Activated B cell treated with CpG ODN at 0.5 μM for 24 hours (primary cell): ENCODE results near the gene SCML1. TPM values are rescaled to one million over a fixed set of nuclear protein-coding genes. Genes with fewer than 3 reads are reported as not detected.

Experiments used
- ATAC-seq: fragments of 200-7000 bp; cut with Tn5 transposase; one replicate; pipeline ENCODE4 v1.10.0; 2021; ENCODE audit warnings: low read depth, mild to moderate bottlenecking, moderate library complexity
- CTCF ChIA-PET: fragments of 350-600 bp; sonication (Branson Sonifier 250); formaldehyde crosslinking; loops from one replicate; lab custom pipeline; 2021; ENCODE audit warnings: antibody characterized with exemption; lab: Charles Lee
- POLR2A ChIA-PET: fragments of 350-600 bp; sonication (Branson Sonifier 250); formaldehyde crosslinking; loops from one replicate; lab custom pipeline; 2021; ENCODE audit warnings: antibody characterized with exemption; lab: Charles Lee
- DNase-seq: peaks from one replicate; pipeline ENCODE4 v3.0.0; 2022
- H3K27ac Mint-ChIP-seq: one replicate; pipeline ENCODE4 v1.8.0; 2020; ENCODE audit warnings: mixed read lengths
- H3K27me3 Mint-ChIP-seq: one replicate; pipeline ENCODE4 v1.8.0; 2021; ENCODE audit warnings: mixed read lengths
- H3K36me3 Mint-ChIP-seq: one replicate; pipeline ENCODE4 v1.8.0; 2021; ENCODE audit warnings: low read depth, mixed read lengths
- H3K4me1 Mint-ChIP-seq: one replicate; pipeline ENCODE4 v1.8.0; 2021; ENCODE audit warnings: mixed read lengths
- H3K4me3 Mint-ChIP-seq: one replicate; pipeline ENCODE4 v1.8.0; 2020; ENCODE audit warnings: mild to moderate bottlenecking, mixed read lengths
- H3K9me3 Mint-ChIP-seq: one replicate; pipeline ENCODE4 v1.8.0; 2020; ENCODE audit warnings: mixed read lengths
- intact Hi-C: fragments of 100-400 bp; cut with micrococcal nuclease; formaldehyde crosslinking; loops from one replicate; pipeline ENCODE4 v1.15.1; 2024
- total RNA-seq: library from RNA; stranded (reverse); gene quantifications from 2 replicates; pipeline ENCODE4 v1.2.3, GENCODE V29; 2022
- TF ChIP-seq, protein P1 (sequence below): fragments of 200-600 bp; IDR thresholded peaks from one replicate; pipeline ENCODE4 v1.8.0; 2022; ENCODE audit warnings: antibody characterized with exemption, mild to moderate bottlenecking

SCML1 gene
- total RNA-seq, 1 donor from 2014 or later: 6.5 TPM

DNA sequence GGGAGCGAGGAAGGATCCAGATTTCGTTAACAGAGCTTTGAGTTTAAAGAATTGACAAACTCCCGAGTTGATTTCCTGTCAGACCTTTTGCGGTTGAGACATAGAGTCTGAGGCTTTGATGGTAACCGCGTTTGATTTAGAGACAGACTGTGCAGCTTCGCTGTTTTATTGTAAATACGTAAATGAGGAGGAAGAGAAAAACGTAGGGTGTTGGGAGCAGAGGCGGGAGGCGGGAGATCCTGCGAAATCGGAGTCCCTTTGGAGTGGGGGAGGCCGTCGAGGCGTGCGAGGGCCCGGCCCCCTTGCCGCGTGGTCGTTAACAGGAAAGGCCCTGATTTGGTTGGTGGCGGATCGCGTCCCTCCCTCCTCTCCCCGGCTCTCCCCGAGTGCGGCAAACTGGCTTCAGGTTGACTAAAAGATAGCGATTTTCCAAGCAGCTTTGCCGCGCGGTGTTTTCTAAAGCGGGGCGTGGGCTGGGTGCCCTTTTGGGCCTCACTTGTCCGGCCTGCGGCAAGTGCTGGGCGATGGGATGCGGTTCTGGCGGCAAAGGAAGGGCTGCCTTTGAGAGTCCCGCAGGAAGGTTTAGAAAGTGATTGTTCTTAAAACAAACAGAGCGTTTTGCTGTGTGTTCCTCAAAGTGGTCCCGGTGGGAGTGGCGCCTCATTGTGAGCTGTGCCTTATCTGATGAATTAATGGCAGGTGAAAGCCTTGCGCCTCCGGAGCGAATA, 857 bp downstream of the SCML1 start:
- Mint-ChIP-seq H3K4me1 (peaks cover 15% of the 10 kb centered on the region), H3K36me3 (no peaks in the 10 kb centered on the region), H3K9me3 (no peaks in the 10 kb centered on the region), H3K27ac (peak overlapping the region; percentile 74), H3K27me3 (no peaks in the 10 kb centered on the region), H3K4me3 (peak overlapping the region; percentile 84)
- TF ChIP-seq, protein P1, sequence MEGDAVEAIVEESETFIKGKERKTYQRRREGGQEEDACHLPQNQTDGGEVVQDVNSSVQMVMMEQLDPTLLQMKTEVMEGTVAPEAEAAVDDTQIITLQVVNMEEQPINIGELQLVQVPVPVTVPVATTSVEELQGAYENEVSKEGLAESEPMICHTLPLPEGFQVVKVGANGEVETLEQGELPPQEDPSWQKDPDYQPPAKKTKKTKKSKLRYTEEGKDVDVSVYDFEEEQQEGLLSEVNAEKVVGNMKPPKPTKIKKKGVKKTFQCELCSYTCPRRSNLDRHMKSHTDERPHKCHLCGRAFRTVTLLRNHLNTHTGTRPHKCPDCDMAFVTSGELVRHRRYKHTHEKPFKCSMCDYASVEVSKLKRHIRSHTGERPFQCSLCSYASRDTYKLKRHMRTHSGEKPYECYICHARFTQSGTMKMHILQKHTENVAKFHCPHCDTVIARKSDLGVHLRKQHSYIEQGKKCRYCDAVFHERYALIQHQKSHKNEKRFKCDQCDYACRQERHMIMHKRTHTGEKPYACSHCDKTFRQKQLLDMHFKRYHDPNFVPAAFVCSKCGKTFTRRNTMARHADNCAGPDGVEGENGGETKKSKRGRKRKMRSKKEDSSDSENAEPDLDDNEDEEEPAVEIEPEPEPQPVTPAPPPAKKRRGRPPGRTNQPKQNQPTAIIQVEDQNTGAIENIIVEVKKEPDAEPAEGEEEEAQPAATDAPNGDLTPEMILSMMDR: no peak
- CTCF ChIA-PET: interaction anchor here (0.6 kb wide), 1 partner anchor 835 kb away, joined by 3 read pairs; no protein-coding TSS in a partner anchor
- DNase-seq (peak; percentile 32), ATAC-seq (no peak)
- intact Hi-C loops: loop anchor here (1.0 to 10.0 kb wide), 8 partner anchors 614 to 1605 kb away; partner anchors contain the start of genes CDKL5, PDHA1, PHKA2 and RBBP7
- POLR2A ChIA-PET: no interaction called here

DNA sequence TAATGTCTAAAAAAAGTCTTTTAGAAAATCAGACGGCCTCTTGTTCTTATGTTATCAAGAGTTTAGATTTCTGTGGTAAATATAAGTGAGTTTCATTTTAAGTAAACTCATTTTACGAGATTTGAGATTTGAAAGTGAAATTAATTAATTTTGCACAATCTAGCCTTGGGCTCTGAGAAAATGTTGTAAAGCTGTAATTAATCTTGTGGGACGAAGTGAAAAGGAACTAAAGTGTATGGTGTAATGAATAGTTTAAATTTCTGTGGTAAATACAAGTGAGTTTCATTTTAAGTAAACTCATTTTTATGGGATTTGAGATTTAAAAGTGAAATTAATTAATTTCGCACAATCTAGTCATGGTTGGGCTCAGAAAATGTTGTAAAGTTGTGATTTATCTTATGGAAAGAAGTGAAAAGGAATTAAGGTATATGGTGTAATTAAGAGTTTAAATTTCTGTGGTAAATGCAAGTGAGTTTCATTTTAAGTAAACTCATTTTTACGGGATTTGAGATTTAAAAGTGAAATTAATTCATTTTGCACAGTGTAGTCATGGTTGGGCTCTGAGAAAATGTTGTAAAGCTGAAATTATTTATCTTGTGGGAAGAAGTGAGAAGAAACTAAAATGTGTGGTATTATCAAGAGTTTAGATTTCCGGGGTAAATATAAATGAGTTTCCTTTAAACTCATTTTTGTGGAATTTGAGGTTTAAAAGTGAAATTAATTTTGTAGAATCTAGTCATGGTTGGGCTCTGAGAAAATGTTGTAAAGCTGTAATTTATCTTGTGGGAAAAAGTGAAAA, 1.6 kb downstream of the SCML1 start:
- intact Hi-C loops: loop anchor here (2.0 to 10.0 kb wide), 5 partner anchors 613 to 1243 kb away; partner anchors contain the start of genes PHKA2, SCML2 and TXLNG
- TF ChIP-seq, protein P1: no peak
- no peak for DNase-seq
- no peaks in the 10 kb centered on the region for H3K27me3 Mint-ChIP-seq
- ChIA-PET POLR2A (interaction anchor here (1.0 kb wide), 1 partner anchor 868 kb away, joined by 3 read pairs; no protein-coding TSS in a partner anchor), CTCF (no interaction called here)
- peaks cover 15% of the 10 kb centered on the region for H3K4me1 Mint-ChIP-seq
- peak overlapping the region; percentile 84 for H3K4me3 Mint-ChIP-seq
- peak overlapping the region; percentile 74 for H3K27ac Mint-ChIP-seq
- no peaks in the 10 kb centered on the region for H3K9me3 Mint-ChIP-seq
- ATAC-seq: no peak
- H3K36me3 Mint-ChIP-seq: no peaks in the 10 kb centered on the region

DNA sequence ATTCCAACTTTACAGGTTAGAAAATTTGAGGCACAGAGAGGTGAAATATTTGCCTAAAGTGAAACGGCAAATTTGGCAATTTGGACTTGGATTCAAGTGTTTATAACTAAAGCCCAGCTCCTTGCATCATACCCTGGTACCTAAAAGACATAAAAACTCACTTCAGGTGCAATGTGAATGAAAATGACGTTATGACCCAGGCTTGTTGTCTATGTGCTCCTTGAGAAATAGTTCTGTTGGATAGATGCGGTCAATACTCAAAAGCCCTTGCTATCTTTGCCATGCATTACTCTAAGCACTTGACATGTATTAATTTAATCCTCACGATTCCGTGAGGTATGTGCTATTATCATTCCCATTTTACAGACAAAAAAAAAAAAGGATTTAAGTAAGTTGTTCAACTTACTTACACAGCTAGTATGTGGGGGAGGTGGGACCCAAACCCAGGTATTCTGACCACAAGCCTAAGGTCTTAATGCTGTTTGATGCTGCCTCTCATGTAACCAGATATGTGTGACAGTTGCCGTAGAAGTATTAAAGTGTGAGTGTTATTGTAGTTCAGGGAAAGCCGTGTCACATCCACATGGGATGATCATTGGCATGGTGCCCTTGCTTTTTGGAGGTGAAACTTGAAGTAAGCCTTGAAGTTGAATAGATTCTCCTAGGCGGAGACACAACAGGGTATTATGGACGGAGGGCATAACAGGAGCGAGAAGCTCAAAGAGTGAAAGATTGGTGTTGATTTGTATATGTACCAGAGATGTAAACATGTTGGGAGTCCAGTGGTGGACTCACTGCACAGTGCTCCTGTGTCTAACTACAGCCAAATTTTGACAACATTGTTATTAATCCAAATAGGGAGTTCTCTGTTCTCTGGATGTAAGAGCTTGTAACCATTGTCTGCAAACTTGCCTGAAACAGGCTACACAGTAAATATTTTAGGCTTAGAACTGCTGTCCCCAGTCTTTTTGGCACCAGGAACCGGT, 3.1 kb downstream of the SCML1 start:
- CTCF ChIA-PET: no interaction called here
- intact Hi-C loops: no loop called here
- no peak overlapping the region for H3K27ac Mint-ChIP-seq
- DNase-seq (no peak), ATAC-seq (no peak)
- H3K4me3 Mint-ChIP-seq: no peak overlapping the region
- H3K36me3 Mint-ChIP-seq: no peaks in the 10 kb centered on the region
- H3K27me3 Mint-ChIP-seq: no peaks in the 10 kb centered on the region
- peaks cover 15% of the 10 kb centered on the region for H3K4me1 Mint-ChIP-seq
- no peaks in the 10 kb centered on the region for H3K9me3 Mint-ChIP-seq
- TF ChIP-seq, protein P1: no peak
- POLR2A ChIA-PET: no interaction called here

DNA sequence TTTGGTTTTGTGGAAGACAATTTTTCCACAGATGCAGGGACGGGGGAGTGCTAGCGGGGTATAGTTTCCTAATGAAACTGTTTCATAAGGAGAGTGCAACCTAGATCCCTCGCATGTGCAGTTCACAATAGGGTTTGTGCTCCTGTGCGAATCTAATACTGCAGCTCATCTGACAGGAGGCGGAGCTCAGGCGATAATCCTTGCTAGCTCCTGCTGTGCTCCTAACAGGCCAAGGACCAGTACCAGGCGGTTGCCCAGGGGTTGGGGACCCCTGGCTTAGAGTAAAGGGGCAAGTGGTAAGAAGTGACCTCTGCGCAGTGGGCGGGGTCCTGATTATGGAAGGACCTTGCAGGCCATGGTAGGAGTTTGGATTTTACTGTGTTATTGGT, 3.8 kb downstream of the SCML1 start:
- H3K27ac Mint-ChIP-seq: no peak overlapping the region
- intact Hi-C loops: no loop called here
- peaks cover 15% of the 10 kb centered on the region for H3K4me1 Mint-ChIP-seq
- no peak overlapping the region for H3K4me3 Mint-ChIP-seq
- H3K9me3 Mint-ChIP-seq: no peaks in the 10 kb centered on the region
- ChIA-PET CTCF (interaction anchor here (0.6 kb wide), 1 partner anchor 8 kb away, joined by 3 read pairs; no protein-coding TSS in a partner anchor), POLR2A (no interaction called here)
- TF ChIP-seq, protein P1: no peak
- no peaks in the 10 kb centered on the region for H3K36me3 Mint-ChIP-seq
- ATAC-seq (no peak), DNase-seq (no peak)
- no peaks in the 10 kb centered on the region for H3K27me3 Mint-ChIP-seq
